Right forelimb (tissue), 1 donor: ENCODE results near the gene PNMA8A.

Experiments used
- DNase-seq: peaks from one replicate; pipeline ENCODE4 v3.0.0-alpha.2; 2018

PNMA8A gene

GRCh38 chr19:46426506-46427162 is 44.7 kb downstream of the PNMA8A start:
- DNase-seq, result peak; percentile 87

- DNase-seq, result no peak
Observed at GRCh38 chr19:46426035-46426505, 45.3 kb downstream of the PNMA8A start.

- no peak for DNase-seq
Observed at GRCh38 chr19:46423188-46423587, 48.2 kb downstream of the PNMA8A start.

GRCh38 chr19:46422344-46422743 is 49.0 kb downstream of the PNMA8A start:
- no peak for DNase-seq

- DNase-seq, result no peak
Observed at GRCh38 chr19:46420056-46420455, 51.3 kb downstream of the PNMA8A start.
